A673 (cell line): ENCODE measurements around the gene SPRED3.
"Not testable (repeated sequence)": the region's sequence is repeated elsewhere in the genome, so short reads cannot be mapped to it uniquely, and the experiment has no call there.

Experiments used
- CTCF ChIP-seq: fragments of 300-800, 200-600 bp; sonication (generic); conservative IDR thresholded peaks from 2 replicates; pipeline ENCODE4 v1.5.1; 2017; ENCODE audit warnings: low read depth, mild to moderate bottlenecking, antibody characterized with exemption, low read length, moderate library complexity, mixed read lengths
- EZH2 ChIP-seq: fragments of 200-600 bp; sonication (generic); IDR thresholded peaks from 2 replicates; pipeline ENCODE4 v1.6.1; 2017; ENCODE audit warnings: borderline replicate concordance, low read depth, mild to moderate bottlenecking, mixed read lengths, antibody characterized with exemption, low read length; ENCODE audit not compliant: poor library complexity, severe bottlenecking

GRCh38 chr19:38339011-38339410, 49.5 kb upstream of the SPRED3 start:
- TF ChIP-seq CTCF, EZH2: not testable (repeated sequence)
